H1 (cell line): ENCODE measurements around the gene IFNA17. TPM values are rescaled to one million over a fixed set of nuclear protein-coding genes. Genes with fewer than 3 reads are reported as not detected.

Experiments
- CTCF ChIA-PET: fragments of 300-600 bp; sonication (Branson Sonifier 250); formaldehyde crosslinking; loops from one replicate; lab custom pipeline; 2021; ENCODE audit not compliant: partially characterized antibody; lab: Charles Lee
- POLR2A ChIA-PET: fragments of 300-600 bp; sonication (Branson Sonifier 250); formaldehyde crosslinking; loops from one replicate; lab custom pipeline; 2021; ENCODE audit warnings: inconsistent platforms; ENCODE audit not compliant: partially characterized antibody; lab: Charles Lee
- DNase-seq, 2 experiments: peaks; one replicate each; pipeline versions ENCODE4 v3.0.0 to v3.0.0-alpha.2; 2010 to 2022; ENCODE audit warnings: low spot score in 2 of 2, low read depth in 1 of 2, mixed read lengths in 1 of 2
- FAIRE-seq: peaks from 2 replicates; lab custom pipeline; 2011; peaks lifted over from hg19 to GRCh38; lab: Jason Lieb, UNC
- H2AFZ ChIP-seq: 2 replicates; pipeline ENCODE4 v1.8.1; 2012; ENCODE audit warnings: low read length, inconsistent platforms
- H2AK5ac ChIP-seq: 2 replicates; pipeline ENCODE4 v1.6.1; 2013; ENCODE audit warnings: low read depth, low read length
- H2BK120ac ChIP-seq: replicated peaks from 2 replicates; pipeline ENCODE3; 2013; ENCODE audit warnings: low read depth, low read length, inconsistent platforms
- H2BK12ac ChIP-seq: 2 replicates; pipeline ENCODE4 v1.6.1; 2013; ENCODE audit warnings: low read depth, low read length
- H2BK15ac ChIP-seq: 2 replicates; pipeline ENCODE4 v1.6.1; 2013; ENCODE audit warnings: low read length
- H2BK20ac ChIP-seq: 2 replicates; pipeline ENCODE4 v1.6.1; 2013; ENCODE audit warnings: low read length
- H2BK5ac ChIP-seq: 2 replicates; pipeline ENCODE4 v1.6.1; 2013; ENCODE audit warnings: low read depth, low read length
- H3K14ac ChIP-seq: 2 replicates; pipeline ENCODE4 v1.6.1; 2013; ENCODE audit warnings: inconsistent platforms; ENCODE audit not compliant: insufficient read length
- H3K18ac ChIP-seq: 2 replicates; pipeline ENCODE4 v1.6.1; 2013; ENCODE audit warnings: low read length; ENCODE audit errors: extremely low read depth
- H3K23ac ChIP-seq: 2 replicates; pipeline ENCODE4 v1.6.1; 2013; ENCODE audit warnings: inconsistent platforms; ENCODE audit not compliant: insufficient read length
- H3K23me2 ChIP-seq: 2 replicates; pipeline ENCODE4 v1.6.1; 2013; ENCODE audit warnings: low read depth, low read length
- H3K27ac ChIP-seq: 2 replicates; pipeline ENCODE4 v1.6.1; 2011; ENCODE audit warnings: low read depth, low read length, inconsistent platforms
- H3K27me3 ChIP-seq, 4 experiments: replicated peaks in 1 of 4; 1 replicate in 1 of 4; 2 replicates in 3 of 4; pipeline versions ENCODE4 v1.6.1 to v1.8.1; 2011 to 2013; ENCODE audit warnings: low read length in 3 of 4, mild to moderate bottlenecking in 3 of 4, inconsistent platforms in 2 of 4, mixed read lengths in 2 of 4, moderate library complexity in 1 of 4; ENCODE audit not compliant: control insufficient read depth in 3 of 4, insufficient read depth in 3 of 4; ENCODE audit errors: extremely low read depth in 1 of 4
- H3K36me3 ChIP-seq, 4 experiments: 2 replicates each; pipeline versions ENCODE4 v1.6.1 to v1.8.1; 2011 to 2013; ENCODE audit warnings: mild to moderate bottlenecking in 4 of 4, low read length in 3 of 4, moderate library complexity in 2 of 4, control low read depth in 1 of 4, inconsistent platforms in 1 of 4; ENCODE audit not compliant: insufficient read depth in 4 of 4, control insufficient read depth in 2 of 4
- H3K4ac ChIP-seq: replicated peaks from 2 replicates; pipeline ENCODE3; 2013; ENCODE audit warnings: low read length, low read depth, mixed read lengths, inconsistent platforms; ENCODE audit not compliant: insufficient read length
- H3K4me1 ChIP-seq, 4 experiments: replicated peaks in 1 of 4; 1 replicate in 1 of 4; 2 replicates in 3 of 4; pipeline versions ENCODE4 v1.6.1 to v1.8.1; 2011 to 2013; ENCODE audit warnings: low read length in 3 of 4, inconsistent platforms in 2 of 4, mixed read lengths in 1 of 4; ENCODE audit not compliant: insufficient read depth in 4 of 4, control insufficient read depth in 3 of 4
- H3K4me2 ChIP-seq, 2 experiments: 2 replicates each; pipeline versions ENCODE4 v1.6.1 to v1.8.1; 2011 to 2013; ENCODE audit warnings: low read depth in 2 of 2, low read length in 2 of 2, control low read depth in 1 of 2, inconsistent platforms in 1 of 2, mild to moderate bottlenecking in 1 of 2; ENCODE audit not compliant: insufficient read depth in 1 of 2
- H3K4me3 ChIP-seq, 4 experiments: fragments of 200-600, 300-600 bp in 1 of 4; sonication (generic), shearing (Covaris generic), sonication (Bioruptor Twin) in 1 of 4; 2 replicates each; pipeline versions ENCODE4 v1.5.1 to v1.8.1; 2011 to 2016; ENCODE audit warnings: low read length in 4 of 4, low read depth in 3 of 4, control low read depth in 2 of 4, inconsistent platforms in 2 of 4, mild to moderate bottlenecking in 2 of 4, mixed read lengths in 1 of 4, moderate library complexity in 1 of 4; ENCODE audit not compliant: insufficient read depth in 2 of 4; ENCODE audit errors: extremely low read depth in 1 of 4
- H3K56ac ChIP-seq: replicated peaks from 2 replicates; pipeline ENCODE3; 2013; ENCODE audit warnings: low read depth, mild to moderate bottlenecking, mixed read lengths, low read length, inconsistent platforms; ENCODE audit not compliant: insufficient read length
- H3K79me1 ChIP-seq: 2 replicates; pipeline ENCODE4 v1.6.1; 2013; ENCODE audit warnings: low read depth, low read length, control low read depth
- H3K79me2 ChIP-seq, 2 experiments: 2 replicates each; pipeline versions ENCODE4 v1.6.1 to v1.8.1; 2012 to 2013; ENCODE audit warnings: low read length in 2 of 2, mild to moderate bottlenecking in 2 of 2, inconsistent platforms in 1 of 2; ENCODE audit not compliant: insufficient read depth in 2 of 2, control insufficient read depth in 1 of 2
- H3K9ac ChIP-seq, 4 experiments: replicated peaks in 1 of 4; 1 replicate in 1 of 4; 2 replicates in 3 of 4; pipeline versions ENCODE4 v1.6.1 to v1.8.1; 2011 to 2013; ENCODE audit warnings: low read depth in 3 of 4, low read length in 3 of 4, control low read depth in 2 of 4, mild to moderate bottlenecking in 2 of 4, moderate library complexity in 2 of 4, inconsistent platforms in 1 of 4; ENCODE audit errors: extremely low read depth in 1 of 4
- H3K9me3 ChIP-seq, 2 experiments: 2 replicates each; pipeline versions ENCODE4 v1.6.1 to v1.8.1; 2012 to 2013; ENCODE audit warnings: mild to moderate bottlenecking in 2 of 2, moderate library complexity in 2 of 2, control low read depth in 1 of 2, inconsistent platforms in 1 of 2, low read depth in 1 of 2, low read length in 1 of 2, mixed read lengths in 1 of 2; ENCODE audit not compliant: insufficient read depth in 2 of 2
- H4K20me1 ChIP-seq, 2 experiments: replicated peaks in 1 of 2; 2 replicates each; pipeline versions ENCODE3 to v1.8.1; 2011 to 2013; ENCODE audit warnings: inconsistent platforms in 2 of 2, low read length in 2 of 2, mild to moderate bottlenecking in 1 of 2; ENCODE audit not compliant: insufficient read depth in 2 of 2, control insufficient read depth in 1 of 2
- H4K5ac ChIP-seq: 2 replicates; pipeline ENCODE4 v1.6.1; 2013; ENCODE audit warnings: low read length, low read depth, mixed read lengths, inconsistent platforms; ENCODE audit not compliant: insufficient read length
- H4K8ac ChIP-seq: 2 replicates; pipeline ENCODE4 v1.8.0; 2013; ENCODE audit warnings: mild to moderate bottlenecking, moderate library complexity, low read length, inconsistent platforms; ENCODE audit not compliant: insufficient read depth; ENCODE audit errors: extremely low read depth
- H4K91ac ChIP-seq: replicated peaks from 2 replicates; pipeline ENCODE3; 2013; ENCODE audit warnings: low read length, mixed read lengths, inconsistent platforms; ENCODE audit not compliant: insufficient read length
- CEBPB ChIP-seq: IDR thresholded peaks from 2 replicates; pipeline ENCODE4 v1.6.1; 2012; ENCODE audit warnings: low read depth, low read length
- CTBP2 ChIP-seq: IDR thresholded peaks from 2 replicates; pipeline ENCODE4 v1.7.0; 2011; ENCODE audit warnings: borderline replicate concordance, mild to moderate bottlenecking, moderate library complexity, mixed read lengths, low read length; ENCODE audit not compliant: insufficient read depth, insufficient read length
- HDAC2 ChIP-seq, 2 experiments: fragments of 300-600 bp in 1 of 2; sonication (generic) in 1 of 2; IDR thresholded peaks; 2 replicates each; pipeline ENCODE4 v1.6.1; 2011 to 2012; ENCODE audit warnings: low read depth in 2 of 2, low read length in 2 of 2, mild to moderate bottlenecking in 2 of 2, moderate library complexity in 2 of 2, borderline replicate concordance in 1 of 2, inconsistent platforms in 1 of 2
- HDAC6 ChIP-seq: IDR thresholded peaks from one replicate; pipeline ENCODE4 v1.7.1; 2012; ENCODE audit warnings: low read depth, mild to moderate bottlenecking, inconsistent platforms, low read length, moderate library complexity
- JUND ChIP-seq: IDR thresholded peaks from 2 replicates; pipeline ENCODE4 v1.6.1; 2011; ENCODE audit warnings: mild to moderate bottlenecking, improper control_type of control experiment, low read length
- NRF1 ChIP-seq: IDR thresholded peaks from 2 replicates; pipeline ENCODE4 v1.6.1; 2011; ENCODE audit warnings: mild to moderate bottlenecking, low read depth, low read length, improper control_type of control experiment
- POLR2A ChIP-seq, 2 experiments: IDR thresholded peaks; 1 replicate in 1 of 2; 2 replicates in 1 of 2; pipeline ENCODE4 v1.6.1; 2011; ENCODE audit warnings: low read depth in 2 of 2, low read length in 2 of 2, mild to moderate bottlenecking in 2 of 2; ENCODE audit errors: control extremely low read depth in 1 of 2
- POU5F1 ChIP-seq: IDR thresholded peaks from 2 replicates; pipeline ENCODE4 v1.6.1; 2011; ENCODE audit warnings: low read depth, mild to moderate bottlenecking, low read length, moderate library complexity
- RFX5 ChIP-seq: IDR thresholded peaks from 2 replicates; pipeline ENCODE4 v1.6.1; 2011; ENCODE audit warnings: low read depth, low read length, improper control_type of control experiment, borderline replicate concordance
- SAP30 ChIP-seq: fragments of 300-600 bp; sonication (generic); IDR thresholded peaks from 2 replicates; pipeline ENCODE4 v1.7.1; 2012; ENCODE audit warnings: low read length, moderate library complexity, mild to moderate bottlenecking, inconsistent platforms; ENCODE audit not compliant: insufficient read depth, insufficient replicate concordance
- SIRT6 ChIP-seq: IDR thresholded peaks from one replicate; pipeline ENCODE4 v1.7.1; 2012; ENCODE audit warnings: low read length, inconsistent platforms
- SP1 ChIP-seq: IDR thresholded peaks from 2 replicates; pipeline ENCODE4 v1.6.1; 2011; ENCODE audit warnings: low read depth, low read length
- USF2 ChIP-seq: IDR thresholded peaks from 2 replicates; pipeline ENCODE4 v1.6.1; 2011; ENCODE audit warnings: low read length, improper control_type of control experiment
- ZNF274 ChIP-seq: IDR thresholded peaks from 2 replicates; pipeline ENCODE4 v1.7.0; 2012; ENCODE audit warnings: low read length, borderline replicate concordance; ENCODE audit errors: extremely low read depth
- WGBS, 2 experiments: shearing (Covaris generic) in 1 of 2; methylation state at CpG; one replicate each; pipeline versions ENCODE4 v1.1.6 to v1.1.7; 2013 to 2015; ENCODE audit warnings: low lambda C conversion rate in 2 of 2, mixed read lengths in 2 of 2, inconsistent platforms in 1 of 2, low coverage in 1 of 2, missing lambda C conversion rate in 1 of 2; ENCODE audit not compliant: insufficient replicate concordance in 2 of 2, insufficient coverage in 1 of 2, insufficient read length in 1 of 2; ENCODE audit errors: extremely low coverage in 1 of 2, missing lambda C conversion rate in 1 of 2; 5-methylcytosine and 5-hydroxymethylcytosine counted together
- polyA plus RNA-seq, 7 experiments: library from polyadenylated mRNA; depleted of rRNA in 3 of 7; stranded (reverse) in 5 of 7; unstranded in 2 of 7; fragments of >200 nt in 5 of 7; fragments of 200-250 nt in 2 of 7; gene quantifications; 1 replicate in 5 of 7; 2 replicates in 1 of 7; 4 replicates in 1 of 7; pipeline versions ENCODE4 v1.2.1 to v1.2.3, GENCODE V29; 2011 to 2013; ENCODE audit warnings: missing spikeins in 2 of 7, mixed read lengths in 2 of 7
- total RNA-seq: library from RNA; stranded (reverse); fragmentation: NEBNext Ultra II Directional; extraction: Animal tissue kit (Norgen Biotek cat#: 25700); gene quantifications from 2 replicates; pipeline ENCODE4 v1.2.1, GENCODE V29; 2021

IFNA17 gene
- total and polyA plus RNA-seq, 2 of the 8 experiments (the other 6 are each of a cell fraction or from before 2014, with no cell fraction given): not detected

GRCh38 chr9:21268347-21268657 lies 40.3 kb upstream of the IFNA17 start:
- no peak overlapping the region for H3K4me2 ChIP-seq
- H2BK20ac ChIP-seq: no peak overlapping the region
- H2AK5ac ChIP-seq: no peak overlapping the region
- H3K4me3 ChIP-seq: no peak overlapping the region
- H3K79me2 ChIP-seq: no peaks in the 10 kb centered on the region
- no peak overlapping the region for H4K91ac ChIP-seq
- no peak overlapping the region for H3K4ac ChIP-seq
- FAIRE-seq (no peak), DNase-seq (no peak)
- H3K23me2 ChIP-seq: no peaks in the 10 kb centered on the region
- no peaks in the 10 kb centered on the region for H3K4me1 ChIP-seq
- no peak overlapping the region for H3K23ac ChIP-seq
- H3K14ac ChIP-seq: no peak overlapping the region
- H2BK5ac ChIP-seq: no peak overlapping the region
- no peak overlapping the region for H2BK120ac ChIP-seq
- no peak overlapping the region for H3K27ac ChIP-seq
- POLR2A ChIA-PET: no interaction called here
- CTCF ChIA-PET: interaction anchor here (0.9 to 6.0 kb wide), 2 partner anchors 16 to 199 kb away, joined by 4 to 53 read pairs; no protein-coding TSS in a partner anchor
- H2BK12ac ChIP-seq: no peak overlapping the region
- no peaks in the 10 kb centered on the region for H3K79me1 ChIP-seq
- H2AFZ ChIP-seq: no peak overlapping the region
- 47% methylated on average over 2 of the region's 2 CpGs; no CpG with 5 or more reads in 1 of the 2 experiments for WGBS, 2 experiments
- no peaks in the 10 kb centered on the region for H3K36me3 ChIP-seq
- H4K5ac ChIP-seq: no peak overlapping the region
- peaks cover 0 to 4% of the 10 kb centered on the region in 2 experiments for H4K20me1 ChIP-seq
- no peak overlapping the region for H2BK15ac ChIP-seq
- peaks cover 22 to 55% (median 40%) of the 10 kb centered on the region in 4 experiments for H3K27me3 ChIP-seq
- H3K9ac ChIP-seq: no peak overlapping the region
- no peak overlapping the region for H3K56ac ChIP-seq
- TF ChIP-seq RFX5: no peak
- TF ChIP-seq POU5F1: no peak
- TF ChIP-seq SAP30: no peak
- TF ChIP-seq SIRT6: no peak
- no peak for TF ChIP-seq JUND
- no peak for TF ChIP-seq USF2
- no peak for TF ChIP-seq CEBPB
- TF ChIP-seq HDAC2 (IDR thresholded peaks at IDR 0.05; ENCODE audit: borderline replicate concordance in 1 of 2, low read depth in 2 of 2, low read length in 2 of 2): no peak
- TF ChIP-seq HDAC6: no peak
- TF ChIP-seq NRF1: no peak
- no peak for TF ChIP-seq ZNF274
- no peak for TF ChIP-seq CTBP2
- no peak for TF ChIP-seq POLR2A (IDR thresholded peaks at IDR 0.05; ENCODE audit: control extremely low read depth in 1 of 2, low read depth in 2 of 2, low read length in 2 of 2)
- no peak for TF ChIP-seq SP1
- no peak overlapping the region for H4K8ac ChIP-seq
- H3K18ac ChIP-seq: no peak overlapping the region
- no peaks in the 10 kb centered on the region for H3K9me3 ChIP-seq
